A549 (cell line): ENCODE results near the gene UGT3A1. TPM values are rescaled to one million over a fixed set of nuclear protein-coding genes. Genes with fewer than 3 reads are reported as not detected.

Source experiments
- ATAC-seq, 2 experiments: fragments of 200-7000 bp in 1 of 2; fragments of >200 bp in 1 of 2; cut with Nextera tagmentation in 1 of 2; cut with Tn5 transposase in 1 of 2; 3 replicates each; pipeline versions ENCODE4 v1.8.0 to v1.9.1; 2018 to 2020; ENCODE audit warnings: mild to moderate bottlenecking in 1 of 2, moderate library complexity in 1 of 2
- CTCF ChIA-PET: fragments of 300-600 bp; sonication (Branson Sonifier 250); formaldehyde crosslinking; extraction: SDS; loops from one replicate; lab custom pipeline; 2021; ENCODE audit warnings: antibody characterized with exemption, inconsistent platforms; lab: Yijun Ruan, JAX
- POLR2A ChIA-PET: fragments of 350-600 bp; formaldehyde crosslinking; extraction: SDS; loops from one replicate; lab custom pipeline; 2021; ENCODE audit warnings: antibody characterized with exemption, inconsistent platforms; lab: Yijun Ruan, JAX
- DNase-seq, 2 experiments: peaks; one replicate each; pipeline versions ENCODE4 v3.0.0 to v3.0.0-alpha.2; 2011 to 2016; ENCODE audit warnings: low read depth in 1 of 2, low spot score in 1 of 2
- FAIRE-seq: peaks from 2 replicates; lab custom pipeline; 2011; peaks lifted over from hg19 to GRCh38; lab: Jason Lieb, UNC
- H3K27ac ChIP-seq, 2 experiments: fragments of >200 bp; sonication (Bioruptor Twin); formaldehyde crosslinking; 3 replicates each; pipeline ENCODE4 v1.5.1; 2016 to 2017
- H3K4me1 ChIP-seq: fragments of >200 bp; sonication (Bioruptor Twin); formaldehyde crosslinking; 3 replicates; pipeline ENCODE4 v1.6.1; 2016
- H3K4me2 ChIP-seq: fragments of >200 bp; sonication (Bioruptor Twin); formaldehyde crosslinking; 3 replicates; pipeline ENCODE4 v1.6.1; 2016
- H3K4me3 ChIP-seq: fragments of >200 bp; sonication (Bioruptor Twin); formaldehyde crosslinking; 3 replicates; pipeline ENCODE4 v1.5.1; 2016
- H3K9me3 ChIP-seq: fragments of >200 bp; sonication (Bioruptor Twin); formaldehyde crosslinking; 3 replicates; pipeline ENCODE4 v1.6.1; 2016
- BHLHE40 ChIP-seq: IDR thresholded peaks from 2 replicates; pipeline ENCODE4 v1.6.1; 2012; ENCODE audit warnings: low read depth, low read length, inconsistent platforms
- CBX8 ChIP-seq: fragments of 200-600 bp; sonication (generic); IDR thresholded peaks from 2 replicates; pipeline ENCODE4 v1.6.1; 2016
- E2F6 ChIP-seq: IDR thresholded peaks from 2 replicates; pipeline ENCODE4 v1.6.1; 2012; ENCODE audit warnings: low read depth, borderline replicate concordance
- EHF ChIP-seq: fragments of 250-450 bp; sonication (Bioruptor Pico); IDR thresholded peaks from 2 replicates; pipeline ENCODE4 v1.5.0; 2020; ENCODE audit warnings: mild to moderate bottlenecking
- FOSB ChIP-seq: fragments of 250-450 bp; sonication (Bioruptor Pico); IDR thresholded peaks from 2 replicates; pipeline ENCODE4 v1.5.0; 2020; ENCODE audit warnings: mild to moderate bottlenecking, moderate library complexity
- JUN ChIP-seq, 2 experiments: fragments of >200 bp; sonication (Bioruptor Twin); formaldehyde crosslinking; IDR thresholded peaks; 2 replicates in 1 of 2; 3 replicates in 1 of 2; pipeline ENCODE4 v1.6.1; 2016 to 2017
- KDM5A ChIP-seq: fragments of 200-600 bp; sonication (generic); IDR thresholded peaks from 2 replicates; pipeline ENCODE4 v1.6.1; 2016; ENCODE audit warnings: antibody characterized with exemption, mild to moderate bottlenecking
- MAFK ChIP-seq: fragments of 450-650 bp; IDR thresholded peaks from 2 replicates; pipeline ENCODE4 v1.6.1; 2014; ENCODE audit not compliant: partially characterized antibody
- MAX ChIP-seq: IDR thresholded peaks from 2 replicates; pipeline ENCODE4 v1.6.1; 2012
- NFE2L2 ChIP-seq: fragments of 150-350 bp; conservative IDR thresholded peaks from 2 replicates; pipeline ENCODE4 v1.6.1; 2014; ENCODE audit warnings: low read length
- NPAS2 ChIP-seq: fragments of 250-450 bp; sonication (Bioruptor Pico); IDR thresholded peaks from 2 replicates; pipeline ENCODE4 v1.8.0; 2022; ENCODE audit warnings: mild to moderate bottlenecking, moderate library complexity, borderline replicate concordance
- NR3C1 ChIP-seq: fragments of >200 bp; sonication (Bioruptor Twin); formaldehyde crosslinking; IDR thresholded peaks from 3 replicates; pipeline ENCODE4 v1.6.1; 2017
- PHF8 ChIP-seq: fragments of 200-600 bp; sonication (generic); IDR thresholded peaks from 2 replicates; pipeline ENCODE4 v1.6.1; 2016; ENCODE audit warnings: low read depth, mild to moderate bottlenecking, antibody characterized with exemption, moderate library complexity, borderline replicate concordance
- POLR2AphosphoS2 ChIP-seq: conservative IDR thresholded peaks from 2 replicates; pipeline ENCODE4 v1.6.1; 2012; ENCODE audit warnings: low read length, improper control_type of control experiment, inconsistent platforms
- RARB ChIP-seq: fragments of 250-450 bp; sonication (Bioruptor Pico); IDR thresholded peaks from 2 replicates; pipeline ENCODE4 v1.8.0; 2021; ENCODE audit warnings: mild to moderate bottlenecking, moderate library complexity
- REST ChIP-seq: fragments of 200-600 bp; sonication (generic); IDR thresholded peaks from 2 replicates; pipeline ENCODE4 v1.6.1; 2016; ENCODE audit warnings: antibody characterized with exemption, mild to moderate bottlenecking, moderate library complexity
- RFX5 ChIP-seq: fragments of 450-650 bp; IDR thresholded peaks from 2 replicates; pipeline ENCODE4 v1.7.1; 2014; ENCODE audit warnings: antibody characterized with exemption, mild to moderate bottlenecking, moderate library complexity
- ZC3H11A ChIP-seq: fragments of 450-650 bp; IDR thresholded peaks from 2 replicates; pipeline ENCODE4 v1.6.1; 2014; ENCODE audit warnings: antibody characterized with exemption, mild to moderate bottlenecking
- ZFP36 ChIP-seq: fragments of 450-650 bp; IDR thresholded peaks from 2 replicates; pipeline ENCODE4 v1.6.1; 2014; ENCODE audit warnings: borderline replicate concordance; ENCODE audit not compliant: partially characterized antibody
- ZNF302 ChIP-seq: fragments of 250-450 bp; sonication (Bioruptor Pico); IDR thresholded peaks from 2 replicates; pipeline ENCODE4 v1.9.0; 2021; ENCODE audit warnings: inconsistent platforms, mild to moderate bottlenecking, moderate library complexity
- WGBS: methylation state at CpG from one replicate; pipeline ENCODE4 v1.1.6; 2017; ENCODE audit errors: missing lambda C conversion rate; 5-methylcytosine and 5-hydroxymethylcytosine counted together
- polyA plus RNA-seq, 4 experiments: library from polyadenylated mRNA; depleted of rRNA in 3 of 4; stranded (reverse); fragments of >200 nt; fragmentation: RNase III in 1 of 4; extraction: RNeasy Plus Mini Kit Qiagen cat#74134 plus additional on column Dnase treatment in 1 of 4; gene quantifications; 2 replicates in 3 of 4; 3 replicates in 1 of 4; pipeline ENCODE4 v1.2.3, GENCODE V29; 2011 to 2017
- TF ChIP-seq, protein P1 (sequence below): fragments of >200 bp; sonication (Bioruptor Twin); formaldehyde crosslinking; IDR thresholded peaks from 3 replicates; pipeline ENCODE4 v1.5.1; 2016

Gene UGT3A1
- polyA plus RNA-seq, 2 of the 4 experiments (the other 2 are of a cell fraction): not detected

- Histone ChIP-seq H3K4me3 (no peak overlapping the region), H3K9me3 (no peaks in the 10 kb centered on the region), H3K4me1 (no peaks in the 10 kb centered on the region), H3K4me2 (no peak overlapping the region), H3K27ac (no peak overlapping the region)
- 0% methylated on average over 1 of the region's 1 CpG for WGBS
- no peak for FAIRE-seq
- no peak for TF ChIP-seq NR3C1
- no peak for TF ChIP-seq NPAS2 (CRISPR knock-in tag)
- no peak for TF ChIP-seq PHF8
- no peak for TF ChIP-seq BHLHE40
- TF ChIP-seq ZC3H11A: no peak
- TF ChIP-seq, all 56 proteins: peak for 0
- ChIA-PET CTCF (no interaction called here), POLR2A (no interaction called here)
- no peak for ATAC-seq
- DNase-seq: no peak
Observed at GRCh38 chr5:36017004-36017403, 25.8 kb upstream of the UGT3A1 start.

GRCh38 chr5:36013182-36013581, 22.0 kb upstream of the UGT3A1 start:
- H3K4me3 ChIP-seq: no peak overlapping the region
- H3K27ac ChIP-seq: no peak overlapping the region
- no peaks in the 10 kb centered on the region for H3K4me1 ChIP-seq
- no peaks in the 10 kb centered on the region for H3K9me3 ChIP-seq
- DNase-seq (no peak), ATAC-seq (no peak), FAIRE-seq (no peak)
- TF ChIP-seq MAX (no peak), ZFP36 (peak; percentile 39)
- ChIA-PET CTCF (no interaction called here), POLR2A (no interaction called here)
- no peak overlapping the region for H3K4me2 ChIP-seq
- WGBS: 15% methylated on average over 2 of the region's 2 CpGs

GRCh38 chr5:36009698-36010097, 18.5 kb upstream of the UGT3A1 start:
- H3K4me1 ChIP-seq: no peaks in the 10 kb centered on the region
- POLR2A ChIA-PET: no interaction called here
- H3K4me3 ChIP-seq: no peak overlapping the region
- DNase-seq (no peak), FAIRE-seq (no peak), ATAC-seq (no peak)
- no peak overlapping the region for H3K4me2 ChIP-seq
- H3K27ac ChIP-seq: no peak overlapping the region
- TF ChIP-seq, protein P1, sequence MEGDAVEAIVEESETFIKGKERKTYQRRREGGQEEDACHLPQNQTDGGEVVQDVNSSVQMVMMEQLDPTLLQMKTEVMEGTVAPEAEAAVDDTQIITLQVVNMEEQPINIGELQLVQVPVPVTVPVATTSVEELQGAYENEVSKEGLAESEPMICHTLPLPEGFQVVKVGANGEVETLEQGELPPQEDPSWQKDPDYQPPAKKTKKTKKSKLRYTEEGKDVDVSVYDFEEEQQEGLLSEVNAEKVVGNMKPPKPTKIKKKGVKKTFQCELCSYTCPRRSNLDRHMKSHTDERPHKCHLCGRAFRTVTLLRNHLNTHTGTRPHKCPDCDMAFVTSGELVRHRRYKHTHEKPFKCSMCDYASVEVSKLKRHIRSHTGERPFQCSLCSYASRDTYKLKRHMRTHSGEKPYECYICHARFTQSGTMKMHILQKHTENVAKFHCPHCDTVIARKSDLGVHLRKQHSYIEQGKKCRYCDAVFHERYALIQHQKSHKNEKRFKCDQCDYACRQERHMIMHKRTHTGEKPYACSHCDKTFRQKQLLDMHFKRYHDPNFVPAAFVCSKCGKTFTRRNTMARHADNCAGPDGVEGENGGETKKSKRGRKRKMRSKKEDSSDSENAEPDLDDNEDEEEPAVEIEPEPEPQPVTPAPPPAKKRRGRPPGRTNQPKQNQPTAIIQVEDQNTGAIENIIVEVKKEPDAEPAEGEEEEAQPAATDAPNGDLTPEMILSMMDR: no peak
- no peak for TF ChIP-seq NPAS2 (CRISPR knock-in tag)
- no peak for TF ChIP-seq E2F6
- no peak for TF ChIP-seq PHF8
- no peak for TF ChIP-seq ZFP36
- no peak for TF ChIP-seq CBX8
- no peak for TF ChIP-seq REST
- no peak for TF ChIP-seq JUN (IDR thresholded peaks at IDR 0.05)
- TF ChIP-seq RARB (CRISPR knock-in tag): no peak
- no peak for TF ChIP-seq NFE2L2
- TF ChIP-seq EHF (CRISPR knock-in tag): no peak
- no peak for TF ChIP-seq RFX5
- no peak for TF ChIP-seq MAFK
- no peak for TF ChIP-seq MAX
- no peak for TF ChIP-seq KDM5A
- no peak for TF ChIP-seq FOSB
- no peak for TF ChIP-seq ZNF302 (CRISPR knock-in tag)
- TF ChIP-seq POLR2AphosphoS2: no peak
- TF ChIP-seq, all 56 proteins: peak for 0
- 4% methylated on average over 1 of the region's 1 CpG for WGBS
- CTCF ChIA-PET: no interaction called here
- H3K9me3 ChIP-seq: no peaks in the 10 kb centered on the region
